ENCODE data around the gene LILRB2. TPM values are rescaled to one million over a fixed set of nuclear protein-coding genes. Genes with fewer than 3 reads are reported as not detected.
A peak's percentile ranks its signal among the peaks of the same experiment; 100 is the strongest.
"Not testable (repeated sequence)": the region's sequence is repeated elsewhere in the genome, so short reads cannot be mapped to it uniquely, and the experiment has no call there.

The LILRB2 gene
- total RNA-seq, 1 experiment from 2014 or later = not detected

DNA sequence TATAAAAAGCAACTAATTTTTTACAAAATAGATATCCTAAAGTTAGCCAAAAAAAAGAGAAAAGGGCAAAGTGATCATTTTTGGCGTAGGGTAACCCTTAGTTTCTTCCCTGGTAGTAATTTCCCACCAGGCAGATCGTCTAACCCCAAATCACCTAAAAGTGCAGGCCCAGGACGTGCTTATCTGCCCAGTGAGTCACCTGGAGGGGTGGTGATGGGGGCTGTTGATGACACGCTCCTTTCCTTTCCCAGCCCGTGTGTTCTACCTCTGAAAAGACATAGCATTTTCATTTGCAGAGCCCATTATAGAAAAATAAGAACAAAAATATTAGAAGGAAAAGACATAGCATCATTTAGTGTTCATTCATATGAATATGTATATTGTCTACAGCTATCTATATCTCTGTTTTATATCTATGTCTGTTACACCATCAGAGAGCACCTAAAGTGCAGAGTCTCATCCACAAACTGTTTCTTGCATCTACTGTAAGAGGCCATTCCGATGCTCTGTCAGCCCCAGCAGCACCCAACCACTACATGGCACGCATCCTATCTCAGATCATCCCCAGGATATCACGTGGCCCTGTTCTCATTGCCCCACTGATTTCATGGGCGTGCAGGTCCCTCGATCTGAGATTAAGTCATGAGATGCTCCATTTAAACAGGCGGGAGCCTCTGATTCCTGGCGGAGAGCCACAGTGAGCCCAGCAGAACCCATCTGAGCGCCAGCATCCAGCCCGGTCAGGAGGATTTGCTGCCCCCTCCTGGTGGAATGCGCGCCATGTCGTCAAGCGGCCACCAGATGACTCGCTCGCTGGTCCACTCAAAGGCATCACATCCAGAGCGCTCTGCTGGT lies 49.6 kb downstream of the LILRB2 start:
- no TSS peak for BruUV-seq (replicated peaks)
- Histone ChIP-seq H3K27ac (no peak overlapping the region), H3K4me3 (no peak overlapping the region), H4K20me1 (ENCODE audit: insufficient read depth) (no peaks in the 10 kb centered on the region), H3K36me3 (ENCODE audit: low read depth) (no peaks in the 10 kb centered on the region), H3K79me2 (ENCODE audit: low read depth) (no peaks in the 10 kb centered on the region), H3F3A (ENCODE audit: insufficient read depth, low read depth) (no peaks in the 10 kb centered on the region), H2AFZ (no peak overlapping the region), H3K9me3 (ENCODE audit: insufficient read depth, low read depth) (no peaks in the 10 kb centered on the region), H3K4me2 (no peak overlapping the region), H3K4me1 (replicated peaks; ENCODE audit: insufficient read depth) (no peaks in the 10 kb centered on the region), H3K27me3 (ENCODE audit: insufficient read depth, low read depth) (peaks cover 49% of the 10 kb centered on the region), H3K9me2 (ENCODE audit: insufficient read depth) (no peaks in the 10 kb centered on the region)
- DNase-seq = peak; percentile 61 to 84
- TF ChIP-seq, protein P1, sequence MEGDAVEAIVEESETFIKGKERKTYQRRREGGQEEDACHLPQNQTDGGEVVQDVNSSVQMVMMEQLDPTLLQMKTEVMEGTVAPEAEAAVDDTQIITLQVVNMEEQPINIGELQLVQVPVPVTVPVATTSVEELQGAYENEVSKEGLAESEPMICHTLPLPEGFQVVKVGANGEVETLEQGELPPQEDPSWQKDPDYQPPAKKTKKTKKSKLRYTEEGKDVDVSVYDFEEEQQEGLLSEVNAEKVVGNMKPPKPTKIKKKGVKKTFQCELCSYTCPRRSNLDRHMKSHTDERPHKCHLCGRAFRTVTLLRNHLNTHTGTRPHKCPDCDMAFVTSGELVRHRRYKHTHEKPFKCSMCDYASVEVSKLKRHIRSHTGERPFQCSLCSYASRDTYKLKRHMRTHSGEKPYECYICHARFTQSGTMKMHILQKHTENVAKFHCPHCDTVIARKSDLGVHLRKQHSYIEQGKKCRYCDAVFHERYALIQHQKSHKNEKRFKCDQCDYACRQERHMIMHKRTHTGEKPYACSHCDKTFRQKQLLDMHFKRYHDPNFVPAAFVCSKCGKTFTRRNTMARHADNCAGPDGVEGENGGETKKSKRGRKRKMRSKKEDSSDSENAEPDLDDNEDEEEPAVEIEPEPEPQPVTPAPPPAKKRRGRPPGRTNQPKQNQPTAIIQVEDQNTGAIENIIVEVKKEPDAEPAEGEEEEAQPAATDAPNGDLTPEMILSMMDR (conservative IDR thresholded peaks at IDR 0.05) = peak; percentile 92
- no peak for TF ChIP-seq EZH2 (IDR thresholded peaks at IDR 0.05; ENCODE audit: low read depth)
- POLR2A ChIA-PET (ENCODE audit: unreplicated experiment) = no interaction called here
- intact Hi-C loops (cut with micrococcal nuclease; ENCODE audit: unreplicated experiment) = loop anchor here (1.0 to 5.0 kb wide), 2 partner anchors 59 to 459 kb away; no protein-coding TSS in a partner anchor
- CTCF ChIA-PET = no interaction called here

DNA sequence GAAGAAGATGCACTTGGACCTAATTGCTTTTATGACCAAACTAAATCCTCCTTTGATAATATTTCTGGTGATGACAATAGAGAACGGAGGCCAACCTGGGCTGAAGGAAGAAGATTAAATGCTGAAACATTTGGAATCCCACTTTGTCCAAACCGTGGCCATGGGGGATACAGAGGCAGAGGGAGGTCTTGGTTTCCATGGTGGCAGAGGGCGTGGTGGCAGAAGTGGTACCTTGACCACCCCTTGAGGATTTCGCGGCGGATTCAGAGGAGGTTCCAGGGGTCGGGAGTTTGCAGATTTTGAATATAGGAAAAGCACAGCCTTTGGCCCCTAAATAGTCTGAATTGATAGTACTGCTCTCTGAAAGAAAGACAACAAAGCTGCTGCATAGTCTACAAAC lies 50.9 kb downstream of the LILRB2 start:
- Histone ChIP-seq H4K20me1 (ENCODE audit: insufficient read depth) (0 out of 2 replicates have a peak, but pooled peaks cover 4% of the 10 kb centered on the region), H3F3A (ENCODE audit: insufficient read depth, low read depth) (no peaks in the 10 kb centered on the region), H3K4me1 (replicated peaks; ENCODE audit: insufficient read depth) (no peaks in the 10 kb centered on the region), H3K79me2 (ENCODE audit: low read depth) (no peaks in the 10 kb centered on the region), H3K9me2 (ENCODE audit: insufficient read depth) (no peaks in the 10 kb centered on the region), H3K27me3 (ENCODE audit: insufficient read depth, low read depth) (peaks cover 48% of the 10 kb centered on the region), H2AFZ (no peak overlapping the region), H3K27ac (no peak overlapping the region), H3K36me3 (ENCODE audit: low read depth) (no peaks in the 10 kb centered on the region), H3K4me3 (no peak overlapping the region), H3K9me3 (ENCODE audit: insufficient read depth, low read depth) (no peaks in the 10 kb centered on the region), H3K4me2 (no peak overlapping the region)
- ChIA-PET POLR2A (ENCODE audit: unreplicated experiment) (no interaction called here), CTCF (no interaction called here)
- intact Hi-C loops (cut with micrococcal nuclease; ENCODE audit: unreplicated experiment) = loop anchor here (5.0 kb wide), 1 partner anchor 458 kb away; no protein-coding TSS in a partner anchor
- no TSS peak for BruUV-seq (replicated peaks)
- DNase-seq = no peak
- no peak for TF ChIP-seq EZH2 (IDR thresholded peaks at IDR 0.05; ENCODE audit: low read depth)
- TF ChIP-seq, protein P1 (conservative IDR thresholded peaks at IDR 0.05) = no peak

DNA sequence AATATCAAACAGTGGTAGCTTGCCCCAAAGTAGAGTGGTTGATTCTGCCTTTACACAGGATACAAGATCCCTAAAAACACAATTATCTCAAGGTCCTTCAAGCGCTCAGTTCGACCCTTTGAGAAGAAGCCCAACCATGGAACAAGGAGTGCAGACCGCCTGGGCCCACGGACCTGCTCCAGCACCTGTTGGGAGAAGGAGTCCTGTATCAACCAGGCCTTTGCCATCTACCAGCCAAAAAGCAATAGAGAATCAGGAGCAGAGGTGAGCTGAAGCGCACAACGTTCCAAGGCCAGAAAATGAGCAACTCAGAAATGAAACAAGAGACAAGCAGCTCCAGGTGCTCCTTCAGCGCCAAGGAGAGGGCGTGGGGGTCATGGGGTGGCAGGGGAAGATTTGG lies 51.8 kb downstream of the LILRB2 start:
- BruUV-seq (replicated peaks) = no TSS peak
- TF ChIP-seq EZH2 (IDR thresholded peaks at IDR 0.05; ENCODE audit: low read depth) = no peak
- CTCF ChIA-PET = interaction anchor here (0.8 kb wide), 1 partner anchor 31 kb away, joined by 4 read pairs; no protein-coding TSS in a partner anchor

DNA sequence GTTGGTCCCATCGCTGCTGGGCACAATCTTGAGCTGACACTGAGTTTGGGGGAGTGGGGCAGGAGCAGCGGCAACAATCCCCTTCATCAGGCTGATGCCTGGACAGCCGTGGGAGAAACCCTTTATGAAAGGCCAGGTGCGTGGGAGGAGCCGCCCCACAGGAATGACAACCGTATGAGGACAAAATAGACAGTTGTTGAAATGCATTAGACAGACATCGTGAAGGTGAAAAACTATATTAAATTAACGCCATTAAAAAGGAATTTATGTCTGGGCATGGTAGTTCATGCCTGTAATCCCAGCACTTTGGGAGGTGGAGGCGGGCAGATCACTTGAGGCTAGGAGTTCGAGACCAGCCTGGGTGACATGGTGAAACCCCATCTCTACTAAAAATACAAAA lies 56.3 kb downstream of the LILRB2 start:
- H3K9me3 ChIP-seq (ENCODE audit: insufficient read depth, low read depth); H3K79me2 ChIP-seq (ENCODE audit: low read depth); H3K36me3 ChIP-seq (ENCODE audit: low read depth); intact Hi-C loops (cut with micrococcal nuclease; ENCODE audit: unreplicated experiment); H3K4me1 ChIP-seq (replicated peaks; ENCODE audit: insufficient read depth); H3K4me3 ChIP-seq; H3K9me2 ChIP-seq (ENCODE audit: insufficient read depth); DNase-seq; H4K20me1 ChIP-seq (ENCODE audit: insufficient read depth); CTCF ChIA-PET; H3K27ac ChIP-seq; BruUV-seq (replicated peaks); H3K4me2 ChIP-seq; POLR2A ChIA-PET (ENCODE audit: unreplicated experiment); H3F3A ChIP-seq (ENCODE audit: insufficient read depth, low read depth); H2AFZ ChIP-seq: not testable (repeated sequence)
- H3K27me3 ChIP-seq (ENCODE audit: insufficient read depth, low read depth) = peaks cover 37% of the 10 kb centered on the region

More for the DNA sequence above, 51.8 kb downstream of the LILRB2 start:
- DNase-seq = no peak
- no peaks in the 10 kb centered on the region for H3F3A ChIP-seq (ENCODE audit: insufficient read depth, low read depth)
- H3K9me2 ChIP-seq (ENCODE audit: insufficient read depth) = no peaks in the 10 kb centered on the region
- intact Hi-C loops (cut with micrococcal nuclease; ENCODE audit: unreplicated experiment) = no loop called here
- no peaks in the 10 kb centered on the region for H3K4me1 ChIP-seq (replicated peaks; ENCODE audit: insufficient read depth)
- no peaks in the 10 kb centered on the region for H3K36me3 ChIP-seq (ENCODE audit: low read depth)
- H4K20me1 ChIP-seq (ENCODE audit: insufficient read depth) = 0 out of 2 replicates have a peak, but pooled peaks cover 4% of the 10 kb centered on the region
- H3K27ac ChIP-seq = no peak overlapping the region
- peaks cover 44% of the 10 kb centered on the region for H3K27me3 ChIP-seq (ENCODE audit: insufficient read depth, low read depth)
- POLR2A ChIA-PET (ENCODE audit: unreplicated experiment) = interaction anchor here (0.6 kb wide), 1 partner anchor 1034 kb away, joined by 7 read pairs; no protein-coding TSS in a partner anchor
- H2AFZ ChIP-seq = no peak overlapping the region
- no peaks in the 10 kb centered on the region for H3K79me2 ChIP-seq (ENCODE audit: low read depth)
- no peak overlapping the region for H3K4me3 ChIP-seq
- H3K4me2 ChIP-seq = no peak overlapping the region
- no peaks in the 10 kb centered on the region for H3K9me3 ChIP-seq (ENCODE audit: insufficient read depth, low read depth)

DNA sequence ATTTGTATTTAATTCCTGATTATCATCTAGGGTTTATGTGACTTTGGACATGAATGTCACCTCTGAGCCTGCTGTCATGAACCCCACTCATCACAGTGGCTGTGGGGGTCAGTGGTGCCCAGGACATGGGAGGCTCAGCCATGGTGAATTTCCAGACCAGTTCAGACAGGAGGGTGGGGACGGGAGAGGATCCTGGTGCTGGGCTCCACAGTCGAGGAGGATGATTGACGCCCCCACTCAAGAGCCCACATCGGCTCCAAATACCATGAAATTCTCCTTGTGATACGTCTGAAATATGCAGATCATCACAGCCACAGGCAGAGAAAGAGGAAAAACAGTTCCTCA lies 57.0 kb downstream of the LILRB2 start:
- H3K4me2 ChIP-seq; H3K36me3 ChIP-seq (ENCODE audit: low read depth); H3K4me1 ChIP-seq (replicated peaks; ENCODE audit: insufficient read depth); H3F3A ChIP-seq (ENCODE audit: insufficient read depth, low read depth); H4K20me1 ChIP-seq (ENCODE audit: insufficient read depth); POLR2A ChIA-PET (ENCODE audit: unreplicated experiment); BruUV-seq (replicated peaks); H3K79me2 ChIP-seq (ENCODE audit: low read depth); H3K4me3 ChIP-seq; H3K27ac ChIP-seq; H3K9me3 ChIP-seq (ENCODE audit: insufficient read depth, low read depth); H3K9me2 ChIP-seq (ENCODE audit: insufficient read depth); DNase-seq; H2AFZ ChIP-seq; intact Hi-C loops (cut with micrococcal nuclease; ENCODE audit: unreplicated experiment): not testable (repeated sequence)
- H3K27me3 ChIP-seq (ENCODE audit: insufficient read depth, low read depth) = peaks cover 35% of the 10 kb centered on the region
- CTCF ChIA-PET = interaction anchor here (0.7 kb wide), 1 partner anchor 418 kb away, joined by 6 read pairs; no protein-coding TSS in a partner anchor
